GM21825 (cell line): ENCODE measurements around the gene FOXP1.

Experiments used
- ATAC-seq: cut with Tn5 transposase; IDR thresholded peaks from one replicate; pipeline ENCODE4 v1.9.1; 2021; ENCODE audit warnings: mild to moderate bottlenecking, moderate library complexity; ENCODE audit not compliant: unreplicated experiment

Gene FOXP1

DNA sequence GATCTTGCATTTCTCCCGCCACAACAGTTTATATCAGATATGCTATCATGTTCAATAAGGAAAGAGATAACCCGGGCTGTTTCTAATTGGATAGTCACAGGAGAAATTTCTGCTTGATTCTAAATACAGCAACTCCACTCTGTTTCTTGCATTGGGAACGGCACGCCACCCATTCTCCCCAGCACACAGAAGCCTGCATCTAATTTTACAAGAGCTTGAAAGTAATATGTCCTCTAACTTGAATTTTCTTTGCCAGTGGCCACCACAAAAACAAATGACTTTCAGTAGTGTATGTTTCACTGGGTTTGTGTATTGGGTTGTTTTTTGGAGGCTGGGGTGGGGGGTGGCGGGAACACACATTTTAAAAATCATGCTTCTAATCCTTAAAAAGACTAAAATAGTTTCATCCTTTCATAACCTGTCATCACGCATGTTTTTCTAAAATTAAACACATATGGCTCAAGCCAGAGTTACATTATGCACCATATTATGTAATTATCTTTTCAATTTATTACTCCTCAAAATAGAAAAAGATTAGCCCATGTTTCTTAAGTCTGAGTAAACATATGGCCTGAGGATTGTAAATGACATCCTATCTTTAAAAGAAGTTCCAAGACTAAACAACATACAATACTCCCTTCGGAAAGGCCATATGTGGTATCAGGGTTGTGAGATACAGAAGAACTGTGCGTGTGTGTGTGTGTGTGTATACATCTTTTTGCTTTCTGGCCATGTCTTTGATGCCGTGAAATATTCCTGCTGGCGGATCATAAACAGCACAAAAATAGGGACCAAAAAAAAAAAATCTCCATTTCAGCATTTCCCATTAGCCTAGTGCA lies 176.3 kb downstream of the FOXP1 start:
- no peak for ATAC-seq

DNA sequence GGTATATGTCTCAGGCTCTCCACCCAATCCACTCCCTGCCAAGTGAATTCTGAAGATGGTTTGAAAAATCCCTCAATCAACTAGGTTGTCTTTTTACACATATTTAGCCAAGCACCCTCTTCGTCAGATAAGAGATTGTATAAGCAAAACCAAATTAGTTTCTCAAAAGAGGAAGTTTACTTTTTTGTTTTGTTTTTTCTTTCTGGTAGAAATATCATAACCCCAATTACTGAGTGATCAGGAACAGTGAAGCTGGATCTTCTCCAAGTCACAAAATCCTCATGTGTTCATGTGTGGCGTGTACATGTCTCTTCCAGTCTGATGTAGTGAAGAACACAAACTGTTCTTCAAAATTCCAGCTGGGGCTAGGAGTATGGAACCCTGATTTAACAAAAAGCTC lies 180.6 kb downstream of the FOXP1 start:
- no peak for ATAC-seq

DNA sequence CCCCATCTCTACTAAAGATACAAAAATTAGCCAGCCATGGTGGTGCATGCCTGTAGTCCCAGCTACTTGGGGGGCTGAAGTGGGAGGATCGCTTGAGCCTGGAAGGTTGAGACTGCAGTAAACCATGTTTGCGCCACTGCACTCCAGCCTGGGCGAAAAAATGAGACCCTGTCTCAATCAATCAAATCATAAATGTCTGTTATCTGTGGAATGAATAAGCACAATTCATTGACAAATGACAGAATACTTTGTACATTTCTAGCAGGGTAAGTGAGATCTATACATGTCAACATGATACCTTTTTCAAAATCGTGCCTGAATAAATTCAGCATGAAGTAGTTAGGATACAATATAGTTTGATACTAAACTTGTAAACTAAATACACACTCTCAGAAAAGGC lies 181.2 kb downstream of the FOXP1 start:
- ATAC-seq = no peak

DNA sequence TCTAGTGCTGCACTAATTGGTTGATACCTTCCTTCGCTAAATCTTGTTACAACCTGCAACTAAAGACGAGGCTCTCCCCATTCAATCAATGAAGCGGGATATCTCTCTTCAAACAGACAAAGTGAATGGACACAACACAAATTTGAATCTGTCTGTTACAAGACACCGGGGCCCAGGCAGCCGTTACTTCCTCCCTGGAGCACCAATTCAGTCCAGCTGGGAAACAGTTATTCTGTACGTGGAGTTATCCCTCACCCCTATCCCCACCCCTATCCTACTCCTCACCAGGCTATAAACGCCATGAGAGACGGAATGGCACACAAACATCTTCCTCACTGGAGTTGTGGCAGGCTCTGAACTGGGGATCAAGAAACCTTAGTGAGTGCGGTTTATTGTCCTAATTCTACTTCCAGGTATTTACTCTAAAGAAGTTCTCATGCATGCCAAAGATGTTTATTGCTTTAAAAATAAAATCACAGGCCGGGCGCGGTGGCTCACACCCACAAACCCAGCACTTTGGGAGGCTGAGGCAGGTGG lies 181.8 kb downstream of the FOXP1 start:
- ATAC-seq = no peak

DNA sequence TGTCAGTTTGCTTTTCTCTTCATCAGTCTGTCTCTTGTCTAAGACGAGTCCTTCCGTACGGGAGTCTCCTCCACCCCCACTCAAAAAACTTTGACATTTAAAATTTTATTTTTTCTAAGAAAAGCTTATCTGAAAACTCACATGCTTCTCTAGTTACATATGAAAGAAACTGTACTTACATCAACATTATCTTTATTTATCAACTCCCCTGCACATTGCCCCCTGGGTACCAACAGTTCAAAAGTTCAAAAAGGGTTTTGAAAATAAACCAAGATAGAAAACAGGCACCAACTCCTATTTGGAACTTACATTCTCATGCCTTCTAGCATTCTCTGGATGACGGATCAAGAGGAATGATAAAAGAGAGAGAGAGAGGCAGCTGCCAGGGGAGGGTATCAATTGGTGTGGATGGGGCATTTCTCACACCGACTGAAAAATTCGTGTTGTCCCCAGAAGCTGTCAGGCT lies 182.5 kb downstream of the FOXP1 start:
- no peak for ATAC-seq

DNA sequence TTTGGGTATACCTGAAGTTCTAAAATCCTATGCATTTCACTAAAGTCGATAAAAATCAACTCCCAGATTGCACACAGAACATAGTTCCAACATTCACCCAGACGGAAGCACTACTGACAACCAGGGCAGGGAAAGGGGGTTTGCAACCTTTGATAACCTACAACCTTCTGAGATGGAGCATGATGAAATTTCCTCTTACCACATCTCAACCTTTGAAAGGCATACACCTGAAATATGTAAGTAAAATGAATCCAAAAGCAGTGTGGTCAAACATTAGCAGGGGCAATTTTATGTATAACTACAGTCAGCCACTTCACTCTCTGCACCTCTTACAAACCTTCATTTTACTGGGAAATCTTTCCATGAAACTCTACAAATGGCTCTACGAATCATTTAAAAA lies 184.1 kb downstream of the FOXP1 start:
- ATAC-seq = no peak

DNA sequence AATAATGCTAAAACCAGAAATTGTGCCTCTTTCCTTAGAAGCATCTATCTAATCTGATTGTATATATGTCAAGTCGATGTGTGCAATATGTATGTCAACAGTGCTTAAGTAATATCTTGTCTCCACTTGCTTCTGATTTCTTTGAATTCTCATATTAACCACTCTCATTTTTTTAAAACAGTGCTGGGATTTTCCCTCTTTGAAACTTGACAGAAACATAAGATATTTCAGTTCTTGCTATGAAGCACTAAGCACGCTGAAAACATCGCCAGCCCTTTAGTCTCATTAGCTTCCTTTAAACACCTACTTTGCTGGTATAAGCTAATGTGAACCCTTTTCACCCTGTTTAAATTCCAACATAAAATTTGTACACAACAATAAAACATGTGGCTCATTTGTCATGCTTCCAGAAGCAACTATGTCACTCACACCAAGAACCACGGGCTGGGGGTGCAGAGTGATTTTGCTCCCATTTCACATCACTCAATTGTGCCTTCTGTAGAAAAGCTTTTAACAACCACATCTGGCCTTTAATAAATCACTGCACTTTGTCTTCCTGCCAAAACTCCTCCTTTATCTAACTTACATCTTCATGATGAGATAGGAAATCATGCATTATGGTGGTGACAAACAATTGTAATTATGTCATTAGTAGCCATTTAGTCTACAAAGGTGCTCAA lies 185.2 kb downstream of the FOXP1 start:
- no peak for ATAC-seq

DNA sequence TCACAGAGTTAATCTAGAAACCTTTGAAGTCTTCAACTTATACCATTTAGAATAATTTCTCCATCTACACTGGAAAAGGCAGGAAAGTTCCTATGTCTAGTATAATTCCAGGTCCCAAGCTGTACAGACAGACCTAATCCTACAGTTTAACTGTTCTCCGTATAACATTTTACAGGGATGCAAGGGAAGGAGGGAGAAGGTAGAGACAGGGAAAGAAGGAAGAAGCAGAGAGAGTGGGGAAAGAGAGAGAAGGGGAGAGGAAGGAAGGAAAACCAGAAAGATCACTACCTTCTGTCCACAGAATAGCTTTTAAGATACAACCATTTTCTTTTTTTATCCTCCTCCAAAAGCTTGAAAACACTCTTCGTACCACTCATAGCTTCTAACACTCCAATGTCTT lies 185.8 kb downstream of the FOXP1 start:
- no peak for ATAC-seq

DNA sequence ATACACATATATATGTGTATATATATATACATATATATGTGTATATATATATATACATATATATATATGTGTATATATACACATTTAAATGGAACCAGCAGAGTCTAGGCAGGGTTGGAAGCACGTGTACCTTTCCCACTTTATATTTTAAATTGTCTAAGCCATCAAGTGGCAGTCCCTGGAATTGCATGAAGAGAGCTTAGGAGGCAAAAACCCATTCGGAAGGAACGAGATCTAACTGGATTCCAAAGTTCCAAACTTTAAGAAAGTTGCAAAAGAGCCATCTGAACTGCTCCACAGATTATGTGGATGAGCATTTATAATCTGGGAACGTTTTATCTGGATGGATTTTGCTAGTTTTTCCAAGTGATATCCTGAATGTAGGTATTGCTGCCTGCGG lies 186.5 kb downstream of the FOXP1 start:
- no peak for ATAC-seq

DNA sequence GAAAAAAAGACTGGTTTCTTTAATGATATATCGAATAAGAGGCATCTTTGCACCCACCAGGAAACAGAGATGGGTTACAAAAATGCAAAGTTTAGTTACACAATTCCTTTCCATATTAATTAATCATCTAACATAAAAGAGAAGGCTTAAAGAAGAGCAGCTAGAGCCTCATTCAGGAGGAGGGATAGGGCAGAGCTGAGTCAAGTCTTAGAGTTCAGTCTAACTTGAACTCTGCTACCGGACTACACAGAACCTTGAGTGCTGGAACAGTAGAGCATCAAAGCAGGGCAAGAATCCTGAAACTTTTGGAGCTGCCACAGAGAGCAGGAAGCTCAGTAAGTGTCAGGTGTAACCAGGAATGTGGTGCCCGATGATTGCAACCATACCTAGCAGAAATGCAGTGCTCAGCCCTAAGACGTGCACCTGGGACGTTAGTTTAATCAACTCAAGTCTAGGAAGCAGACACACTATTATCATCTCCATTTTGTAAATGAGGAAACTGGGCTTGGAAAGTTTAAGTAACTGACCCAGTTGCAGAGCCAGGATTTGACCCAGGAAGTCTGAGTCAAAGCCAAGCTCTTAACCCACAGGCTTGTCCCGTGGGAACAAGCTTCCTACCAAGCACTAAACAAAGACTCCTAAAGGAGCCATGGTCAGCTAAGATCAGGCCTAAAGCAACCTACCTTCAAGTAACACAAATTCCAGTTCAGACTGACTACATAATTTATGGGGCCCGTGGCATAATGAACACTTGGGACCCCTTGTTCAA lies 187.4 kb downstream of the FOXP1 start:
- no peak for ATAC-seq

DNA sequence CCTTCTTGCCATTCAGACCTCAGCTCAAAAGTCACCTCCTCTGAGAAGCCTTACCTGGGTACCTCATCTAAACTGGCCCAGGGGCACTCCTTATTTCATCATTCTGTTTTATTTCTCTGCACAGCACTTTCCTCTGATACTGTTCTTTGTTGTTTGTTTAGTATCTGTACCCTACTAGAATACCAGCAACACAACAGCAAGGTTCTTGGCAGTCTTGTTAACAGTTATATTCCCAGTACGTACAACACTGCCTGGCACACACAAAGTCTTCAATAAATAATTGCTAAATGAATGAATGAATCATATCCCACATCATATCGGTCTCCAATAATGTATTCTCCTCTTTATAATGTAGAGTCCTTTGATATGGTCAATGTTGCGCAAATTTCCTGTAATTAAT lies 188.1 kb downstream of the FOXP1 start:
- ATAC-seq = no peak

DNA sequence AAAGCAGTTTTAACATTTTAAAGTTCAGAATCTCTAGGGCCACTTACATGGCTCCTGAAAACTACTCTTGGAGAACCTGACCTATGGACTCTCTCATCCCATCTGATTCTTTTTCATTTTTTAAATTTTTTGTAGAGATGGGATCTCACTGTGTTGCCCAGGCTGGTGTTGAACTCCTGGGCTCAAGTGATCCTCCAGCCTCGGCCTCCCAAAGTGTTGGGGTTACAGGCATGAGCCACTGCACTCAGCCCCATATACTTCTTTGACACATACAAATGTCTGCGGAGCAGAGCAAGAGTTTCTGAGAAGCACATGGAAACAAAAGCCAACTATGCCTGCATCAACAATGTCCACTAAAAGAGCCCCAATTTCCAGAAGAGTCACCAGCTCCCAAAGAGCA lies 189.8 kb downstream of the FOXP1 start:
- no peak for ATAC-seq

DNA sequence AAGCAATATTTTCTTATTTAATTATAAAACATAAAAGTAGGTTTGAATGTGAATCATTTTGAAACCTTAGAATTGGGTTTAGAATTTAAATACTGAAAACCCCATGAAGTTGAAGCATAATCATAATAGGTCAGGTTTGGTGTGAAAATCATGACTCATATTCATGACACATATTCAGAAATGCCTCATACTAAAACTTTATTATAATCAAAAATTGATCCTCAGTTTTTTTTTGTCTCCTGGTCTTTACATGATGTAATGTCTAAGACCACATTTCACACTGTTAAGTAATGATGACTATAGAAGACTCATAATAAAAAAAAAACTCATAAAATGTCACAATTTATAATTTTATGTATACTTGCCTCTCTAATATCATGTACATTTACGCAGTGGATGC lies 190.4 kb downstream of the FOXP1 start:
- ATAC-seq = peak; percentile 34

DNA sequence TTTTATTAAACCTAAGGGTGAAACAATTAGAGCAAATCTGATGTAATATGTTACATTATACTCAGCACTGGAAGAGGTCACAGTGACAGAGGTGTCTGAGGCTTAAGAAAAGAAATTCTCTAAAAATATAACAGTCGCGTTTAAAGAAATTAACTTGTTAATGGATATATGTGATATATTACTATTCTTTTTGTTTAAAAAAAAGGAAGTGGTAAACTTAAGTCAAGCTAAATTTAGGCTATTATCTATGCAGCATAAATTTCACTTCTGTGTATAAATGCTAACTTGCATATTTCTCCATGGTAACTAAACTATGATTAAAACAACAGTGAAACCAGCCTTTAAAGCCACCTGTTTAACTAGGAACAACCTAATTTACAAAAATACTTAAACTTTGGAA lies 191.3 kb downstream of the FOXP1 start:
- ATAC-seq = peak; percentile 80

DNA sequence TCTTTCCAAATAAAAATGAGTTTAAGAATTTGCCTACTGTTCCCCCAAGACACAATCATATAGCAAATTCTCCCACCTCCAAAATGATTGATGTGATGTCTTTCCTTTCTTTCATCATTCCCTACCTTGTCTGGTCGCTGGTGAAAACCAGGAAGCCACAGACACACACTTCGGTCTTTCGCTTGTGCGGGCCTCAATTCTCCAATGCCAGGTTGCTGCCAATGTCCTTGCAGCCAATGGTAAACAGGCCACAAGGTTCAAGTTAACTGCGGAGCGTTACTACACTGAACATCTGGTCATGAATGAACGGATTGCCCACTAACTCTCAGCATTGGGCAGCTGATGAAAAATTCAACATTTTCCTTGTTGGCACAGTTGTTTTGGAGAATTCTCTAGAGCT lies 192.2 kb downstream of the FOXP1 start:
- ATAC-seq = no peak

DNA sequence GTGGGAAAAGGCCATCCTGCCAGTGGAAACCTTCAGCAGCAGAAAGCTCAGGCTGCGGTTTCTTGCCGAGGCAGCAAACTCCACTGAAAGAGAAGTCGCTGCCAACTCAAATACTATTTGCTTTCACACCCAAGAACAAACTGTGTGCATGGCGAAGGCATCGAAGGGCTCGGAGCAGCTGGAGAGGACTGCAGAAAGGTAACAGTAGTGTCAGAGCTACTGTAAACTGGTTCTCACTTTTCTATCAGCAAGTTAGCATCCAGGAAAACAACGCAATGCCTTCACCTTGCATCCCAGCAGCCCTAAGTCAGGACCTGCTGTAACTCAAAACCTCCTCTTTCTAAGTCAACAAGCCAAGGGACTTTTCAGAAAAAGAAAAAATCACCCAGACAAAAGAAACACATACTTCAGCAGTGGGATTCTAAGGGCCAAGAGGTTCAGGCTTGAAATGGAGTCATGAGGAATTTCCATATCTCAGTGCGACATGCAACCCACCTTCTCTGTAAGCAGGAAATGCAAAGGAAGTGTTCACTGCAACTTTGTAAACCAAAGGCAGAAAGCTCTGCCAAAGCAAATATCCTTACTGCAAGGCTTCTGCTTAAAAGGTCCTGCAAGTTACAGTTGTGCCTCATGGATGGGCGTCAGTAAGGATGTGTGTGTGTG lies 193.5 kb downstream of the FOXP1 start:
- no peak for ATAC-seq

DNA sequence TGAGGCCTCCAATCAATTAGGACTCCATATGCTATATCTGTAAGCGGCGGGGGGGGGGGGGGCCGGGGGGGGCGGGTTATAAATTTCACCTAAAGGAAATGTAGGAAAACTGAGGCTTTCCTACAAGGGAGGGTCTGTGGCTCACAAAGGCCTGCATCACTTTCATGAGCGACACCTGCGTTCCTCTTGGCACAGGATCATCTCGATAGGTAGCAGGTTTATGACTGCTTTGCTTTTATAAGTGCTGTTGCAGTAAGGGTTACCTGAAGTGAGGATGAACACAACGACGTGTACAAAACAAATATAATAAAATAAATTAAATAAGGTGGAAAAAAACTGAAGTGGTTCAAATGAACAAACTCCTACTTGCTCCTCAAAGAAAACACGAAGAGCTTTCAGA lies 194.3 kb downstream of the FOXP1 start:
- no peak for ATAC-seq

DNA sequence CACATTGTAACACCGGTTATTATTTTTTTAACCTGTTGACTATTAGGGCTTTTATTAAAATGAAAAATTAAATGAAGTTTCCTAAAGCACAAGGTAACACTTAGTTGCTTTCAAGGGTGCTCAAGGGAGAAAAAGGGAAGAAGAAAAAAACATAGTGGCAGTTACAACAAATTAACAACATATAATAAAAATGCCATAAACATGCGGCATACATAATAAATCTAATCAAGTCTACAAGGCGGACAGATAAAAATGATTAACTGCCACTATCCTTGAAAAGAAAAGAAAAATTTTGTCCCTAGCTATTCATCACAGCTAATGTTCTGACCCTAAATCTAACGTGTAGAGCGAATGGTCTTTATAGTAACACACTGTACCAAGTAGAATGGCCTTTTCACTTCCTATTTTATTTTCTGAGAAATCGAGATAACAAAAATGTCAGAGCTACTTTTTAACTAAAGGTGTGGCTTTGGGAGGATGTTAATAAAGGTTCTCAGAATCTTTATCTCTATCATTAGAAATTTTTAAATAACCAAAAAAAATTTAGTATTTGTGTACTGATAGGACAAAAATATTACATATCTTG lies 194.9 kb downstream of the FOXP1 start:
- no peak for ATAC-seq

DNA sequence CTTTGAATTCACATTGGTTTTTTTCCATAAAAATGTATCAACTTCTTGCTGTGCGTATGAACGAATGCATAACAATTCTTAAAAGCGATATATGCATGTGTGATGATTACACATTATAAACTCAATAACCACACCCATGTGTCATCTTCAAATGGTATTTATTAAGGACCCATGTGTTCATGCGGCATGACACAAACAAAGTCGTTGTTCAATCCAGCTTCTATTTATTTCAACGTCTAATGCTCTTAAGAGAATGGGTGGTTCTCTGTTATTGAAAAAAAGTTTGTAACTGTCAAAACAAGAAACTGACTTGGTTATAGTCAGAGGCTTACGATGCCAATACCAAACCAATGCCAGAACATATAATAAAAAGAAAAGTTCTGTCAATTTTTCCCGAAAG lies 195.9 kb downstream of the FOXP1 start:
- no peak for ATAC-seq
